GM23248 (cell line): Measurements from ENCODE around the gene PRKCQ.

Experiments
- EZH2 ChIP-seq: fragments of 200-600 bp; sonication (generic); IDR thresholded peaks from 2 replicates; pipeline ENCODE4 v1.6.1; 2018; ENCODE audit warnings: antibody characterized with exemption, mild to moderate bottlenecking; ENCODE audit not compliant: insufficient read depth, poor library complexity, severe bottlenecking
- EZH2phosphoT487 ChIP-seq: fragments of 200-600 bp; sonication (generic); IDR thresholded peaks from 2 replicates; pipeline ENCODE4 v1.6.1; 2018; ENCODE audit warnings: antibody characterized with exemption, moderate library complexity, mild to moderate bottlenecking, low read depth; ENCODE audit not compliant: insufficient read depth

DNA sequence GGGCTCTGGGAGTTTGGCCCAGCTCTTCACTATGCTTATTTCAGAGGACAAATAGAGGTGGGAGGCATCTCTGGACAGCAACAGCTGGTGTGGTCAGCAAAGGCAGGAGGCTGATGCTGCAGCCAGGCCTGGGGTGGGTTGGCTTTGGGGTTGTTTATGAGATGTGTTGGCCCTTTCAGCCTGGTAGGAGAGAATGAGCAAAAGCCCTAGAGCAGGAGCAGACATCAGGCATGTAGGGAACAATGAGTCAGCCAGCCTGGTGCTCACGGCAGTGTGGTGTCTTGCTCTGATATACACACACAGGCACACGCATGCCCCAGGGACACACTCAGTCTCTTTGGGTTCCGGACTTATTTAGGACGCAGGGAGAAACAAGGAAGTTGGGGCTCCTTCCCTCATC, 157.1 kb downstream of the PRKCQ start:
- TF ChIP-seq EZH2 (no peak), EZH2phosphoT487 (no peak)
